ENCODE results near the gene DLST. TPM values are rescaled to one million over a fixed set of nuclear protein-coding genes. Genes with fewer than 3 reads are reported as not detected.

Gene DLST
- total RNA-seq, 2 donors from 2014 or later: 68.6 to 91.6 TPM

GRCh38 chr14:74920281-74920680, 38.6 kb downstream of the DLST start:
- peaks cover 11 to 34% of the 10 kb centered on the region in 2 donors for H3K4me1 ChIP-seq (ENCODE audit: control insufficient read depth in 1 of 2, low read depth in 2 of 2)
- DNase-seq (ENCODE audit: low spot score) (no peak), ATAC-seq (ENCODE audit: insufficient number of reproducible peaks, low FRiP score, low read depth) (no peak)
- no peaks in the 10 kb centered on the region for H3K27me3 ChIP-seq (replicated peaks; ENCODE audit: insufficient read depth)
- H3K36me3 ChIP-seq: no peaks in the 10 kb centered on the region
- H3K4me3 ChIP-seq: no peak overlapping the region
- no peak for TF ChIP-seq CTCF (IDR thresholded peaks at IDR 0.05)
- no peaks in the 10 kb centered on the region for H3K9me3 ChIP-seq
- H3K27ac ChIP-seq: no peak overlapping the region

- ATAC-seq (ENCODE audit: insufficient number of reproducible peaks, low FRiP score, low read depth): no peak
- no peak for DNase-seq (ENCODE audit: low spot score)
- H3K36me3 ChIP-seq: no peaks in the 10 kb centered on the region
- H3K4me1 ChIP-seq (ENCODE audit: control insufficient read depth in 1 of 2, low read depth in 2 of 2): peaks cover 11 to 34% of the 10 kb centered on the region in 2 donors
- no peaks in the 10 kb centered on the region for H3K27me3 ChIP-seq (replicated peaks; ENCODE audit: insufficient read depth)
- H3K4me3 ChIP-seq: no peak overlapping the region
- TF ChIP-seq CTCF (IDR thresholded peaks at IDR 0.05): no peak
- no peaks in the 10 kb centered on the region for H3K9me3 ChIP-seq
- no peak overlapping the region for H3K27ac ChIP-seq
These were observed 39.4 kb downstream of the DLST start for GRCh38 chr14:74921053-74921620.

GRCh38 chr14:74921987-74922751, 40.5 kb downstream of the DLST start:
- TF ChIP-seq CTCF (IDR thresholded peaks at IDR 0.05): no peak
- H3K27ac ChIP-seq: peak overlapping the region; percentile 56 to 71
- H3K27me3 ChIP-seq (replicated peaks; ENCODE audit: insufficient read depth): no peaks in the 10 kb centered on the region
- H3K4me3 ChIP-seq: peak overlapping the region; percentile 76
- no peak for ATAC-seq (ENCODE audit: insufficient number of reproducible peaks, low FRiP score, low read depth)
- peaks cover 11 to 28% of the 10 kb centered on the region in 2 donors for H3K4me1 ChIP-seq (ENCODE audit: control insufficient read depth in 1 of 2, low read depth in 2 of 2)
- no peaks in the 10 kb centered on the region for H3K9me3 ChIP-seq
- H3K36me3 ChIP-seq: no peaks in the 10 kb centered on the region
- DNase-seq (ENCODE audit: low spot score): no peak

GRCh38 chr14:74922752-74923401, 41.2 kb downstream of the DLST start, which contains the start of gene RPS6KL1:
Gene RPS6KL1, minus strand, starts transcription at chr14:74923260. Its CDS starts 1,719 bp downstream, at chr14:74921541.
- no peaks in the 10 kb centered on the region for H3K27me3 ChIP-seq (replicated peaks; ENCODE audit: insufficient read depth)
- H3K36me3 ChIP-seq: no peaks in the 10 kb centered on the region
- peak; percentile 91 for ATAC-seq (ENCODE audit: insufficient number of reproducible peaks, low FRiP score, low read depth)
- H3K27ac ChIP-seq: peak within 1 kb of the TSS; percentile 56 to 71
- no peaks in the 10 kb centered on the region for H3K9me3 ChIP-seq
- peaks cover 6 to 21% of the 10 kb centered on the region in 2 donors for H3K4me1 ChIP-seq (ENCODE audit: control insufficient read depth in 1 of 2, low read depth in 2 of 2)
- H3K4me3 ChIP-seq: peak within 1 kb of the TSS; percentile 76
- TF ChIP-seq CTCF (IDR thresholded peaks at IDR 0.05): no peak
- DNase-seq (ENCODE audit: low spot score): peak; percentile 40

GRCh38 chr14:74924061-74924460, 42.3 kb downstream of the DLST start:
- Histone ChIP-seq H3K4me1 (ENCODE audit: control insufficient read depth in 1 of 2, low read depth in 2 of 2) (peaks cover 0 to 10% of the 10 kb centered on the region in 2 donors), H3K27ac (no peak overlapping the region), H3K27me3 (replicated peaks; ENCODE audit: insufficient read depth) (no peaks in the 10 kb centered on the region), H3K4me3 (no peak overlapping the region), H3K36me3 (no peaks in the 10 kb centered on the region), H3K9me3 (no peaks in the 10 kb centered on the region)
- no peak for DNase-seq (ENCODE audit: low spot score)
- no peak for TF ChIP-seq CTCF (IDR thresholded peaks at IDR 0.05)
- no peak for ATAC-seq (ENCODE audit: insufficient number of reproducible peaks, low FRiP score, low read depth)
